GM12801 (cell line): ENCODE data around the gene DST.

Experiments
- TF ChIP-seq, protein P1 (sequence below): IDR thresholded peaks from one replicate; pipeline ENCODE4 v1.5.1; 2011; ENCODE audit warnings: control low read depth; ENCODE audit not compliant: insufficient read length; ENCODE audit errors: extremely low read depth

DST gene

DNA sequence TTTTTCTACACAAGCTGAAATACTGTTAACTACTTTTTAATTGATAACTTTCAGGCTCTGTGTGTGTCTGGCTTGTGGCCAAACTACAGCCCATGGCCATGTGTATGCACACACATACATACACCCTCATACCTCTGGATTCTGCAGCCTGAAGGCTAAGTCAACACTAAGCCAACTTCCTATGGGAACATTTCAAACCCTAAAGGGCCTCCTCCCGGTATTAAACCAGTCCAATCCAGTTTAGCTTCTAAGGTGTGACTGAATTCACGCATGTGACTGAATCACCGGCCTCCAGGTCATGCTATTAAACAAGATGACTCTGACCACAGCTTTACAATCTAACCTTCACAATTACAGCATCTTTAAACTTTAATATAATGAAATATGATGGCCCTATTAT, 20.7 kb upstream of the DST start:
- TF ChIP-seq, protein P1, sequence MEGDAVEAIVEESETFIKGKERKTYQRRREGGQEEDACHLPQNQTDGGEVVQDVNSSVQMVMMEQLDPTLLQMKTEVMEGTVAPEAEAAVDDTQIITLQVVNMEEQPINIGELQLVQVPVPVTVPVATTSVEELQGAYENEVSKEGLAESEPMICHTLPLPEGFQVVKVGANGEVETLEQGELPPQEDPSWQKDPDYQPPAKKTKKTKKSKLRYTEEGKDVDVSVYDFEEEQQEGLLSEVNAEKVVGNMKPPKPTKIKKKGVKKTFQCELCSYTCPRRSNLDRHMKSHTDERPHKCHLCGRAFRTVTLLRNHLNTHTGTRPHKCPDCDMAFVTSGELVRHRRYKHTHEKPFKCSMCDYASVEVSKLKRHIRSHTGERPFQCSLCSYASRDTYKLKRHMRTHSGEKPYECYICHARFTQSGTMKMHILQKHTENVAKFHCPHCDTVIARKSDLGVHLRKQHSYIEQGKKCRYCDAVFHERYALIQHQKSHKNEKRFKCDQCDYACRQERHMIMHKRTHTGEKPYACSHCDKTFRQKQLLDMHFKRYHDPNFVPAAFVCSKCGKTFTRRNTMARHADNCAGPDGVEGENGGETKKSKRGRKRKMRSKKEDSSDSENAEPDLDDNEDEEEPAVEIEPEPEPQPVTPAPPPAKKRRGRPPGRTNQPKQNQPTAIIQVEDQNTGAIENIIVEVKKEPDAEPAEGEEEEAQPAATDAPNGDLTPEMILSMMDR: no peak

GRCh38 chr6:56660381-56660730, 17.7 kb upstream of the DST start:
- TF ChIP-seq, protein P1: no peak

DNA sequence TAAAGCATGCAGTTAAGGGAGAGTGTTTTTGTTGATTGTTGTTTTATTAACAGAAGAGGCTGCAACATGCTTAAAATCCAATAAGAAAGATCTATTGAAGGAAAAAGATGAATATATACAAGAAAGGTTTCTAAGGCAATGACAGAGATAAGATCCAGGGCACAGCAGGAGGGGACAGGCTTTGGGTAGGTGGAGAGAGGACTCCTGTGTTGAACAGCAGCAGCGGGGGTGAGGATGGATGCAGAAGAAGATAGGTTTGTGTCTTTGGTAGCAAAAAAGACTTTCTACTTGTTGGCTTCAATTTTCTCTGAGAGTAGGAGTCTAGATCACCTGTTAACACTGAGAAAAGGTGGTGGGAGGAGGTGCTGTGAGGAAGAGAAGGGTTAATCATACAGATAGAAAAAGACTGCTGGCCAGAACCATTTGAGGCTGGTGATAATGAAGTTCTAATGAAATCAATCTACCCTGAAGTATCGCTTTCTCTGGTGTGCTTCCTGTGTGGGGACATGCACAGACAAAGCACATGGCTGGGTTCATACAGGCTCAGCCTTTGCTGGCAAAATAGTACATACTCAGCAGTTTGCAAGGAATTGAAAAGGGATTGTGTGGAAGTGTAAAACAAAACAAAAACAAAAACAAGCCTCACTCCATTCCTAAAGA, 17.2 kb upstream of the DST start:
- TF ChIP-seq, protein P1: no peak

- TF ChIP-seq, protein P1: no peak
These were observed 15.6 kb upstream of the DST start for GRCh38 chr6:56658326-56658725.

DNA sequence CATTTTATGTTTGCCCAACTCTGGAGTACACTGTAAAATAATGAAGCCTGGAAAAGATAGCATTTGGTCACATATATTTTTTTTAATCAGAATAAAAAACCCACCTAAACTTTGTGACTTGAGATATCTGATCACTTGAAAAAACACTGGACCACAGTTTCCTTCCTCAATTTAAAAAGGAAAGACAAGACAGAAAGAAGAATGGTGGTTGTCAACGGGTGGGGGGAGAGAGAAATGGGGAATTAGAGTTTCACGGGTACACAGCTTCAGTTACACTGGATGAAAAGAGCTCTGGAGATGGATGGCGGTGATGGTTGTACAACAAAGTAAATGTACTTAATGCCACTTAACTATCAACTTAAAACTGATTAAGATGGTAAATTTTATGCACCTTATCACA, 14.7 kb upstream of the DST start:
- TF ChIP-seq, protein P1: no peak

DNA sequence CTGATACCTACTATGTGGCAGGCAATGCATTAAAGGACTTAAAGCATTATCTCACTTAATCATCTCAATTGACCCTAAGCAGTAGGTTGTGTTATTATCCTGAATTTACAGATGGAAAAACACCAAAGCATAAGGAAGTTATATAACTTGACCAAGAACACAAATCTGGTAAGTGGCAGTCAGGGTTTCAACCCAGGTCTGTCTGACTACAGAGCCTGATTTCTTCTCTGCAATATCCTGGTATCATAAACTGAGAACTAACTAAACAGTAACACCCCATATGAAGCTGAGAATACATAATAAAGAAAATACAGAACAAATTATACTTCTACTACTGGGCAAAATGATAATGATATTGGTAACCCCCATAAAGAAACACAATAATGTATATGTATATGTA, 13.8 kb upstream of the DST start:
- TF ChIP-seq, protein P1: no peak

GRCh38 chr6:56655996-56656395, 13.3 kb upstream of the DST start:
- TF ChIP-seq, protein P1: no peak
